HG02798 (cell line): ENCODE data around the gene CNOT6.
A peak's percentile ranks its signal among the peaks of the same experiment; 100 is the strongest.
"Not testable (repeated sequence)": the region's sequence is repeated elsewhere in the genome, so short reads cannot be mapped to it uniquely, and the experiment has no call there.

ENCODE experiments used
- ATAC-seq: cut with Tn5 transposase; IDR thresholded peaks from one replicate; pipeline ENCODE4 v1.9.1; 2021; ENCODE audit warnings: mild to moderate bottlenecking; ENCODE audit not compliant: unreplicated experiment, poor library complexity

CNOT6 gene

DNA sequence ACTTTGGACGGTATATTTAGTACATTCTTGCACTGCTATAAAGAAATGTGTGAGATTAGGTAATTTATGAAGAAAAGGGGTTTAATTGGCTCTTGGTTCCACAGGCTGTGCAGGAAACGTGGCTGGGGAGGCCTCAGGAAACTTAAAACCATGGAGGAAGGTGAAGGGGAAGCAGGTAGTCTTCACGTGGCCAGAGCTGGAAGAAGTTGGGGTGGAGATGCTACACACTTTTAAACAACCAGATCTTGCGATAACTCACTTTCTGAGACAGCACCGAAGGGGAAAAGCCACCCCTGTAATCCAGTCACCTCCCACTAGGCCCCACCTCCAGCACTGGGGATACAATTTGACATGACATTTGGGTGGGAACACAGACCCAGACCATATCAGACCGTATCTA, 13.5 kb downstream of the CNOT6 start:
- no peak for ATAC-seq

DNA sequence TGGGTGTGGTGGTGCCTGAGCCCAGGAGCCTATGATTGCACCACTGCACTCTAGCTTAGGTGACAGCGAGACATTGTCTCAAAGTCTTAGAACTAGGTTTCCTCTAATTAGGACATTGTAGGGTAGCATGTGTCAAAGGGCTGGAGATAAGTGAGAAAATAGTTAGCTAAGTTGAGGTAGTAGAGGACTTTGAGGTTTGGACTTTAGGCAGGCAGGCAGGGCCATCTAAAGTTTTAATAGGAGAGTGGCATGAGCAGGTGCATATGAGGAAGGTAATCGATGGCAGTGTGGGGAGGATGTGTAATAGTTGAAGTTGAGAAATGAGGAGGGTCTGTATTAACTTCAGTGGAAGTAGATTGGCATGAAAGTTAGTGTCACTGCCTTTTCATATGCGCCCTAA, 21.1 kb downstream of the CNOT6 start:
- no peak for ATAC-seq

DNA sequence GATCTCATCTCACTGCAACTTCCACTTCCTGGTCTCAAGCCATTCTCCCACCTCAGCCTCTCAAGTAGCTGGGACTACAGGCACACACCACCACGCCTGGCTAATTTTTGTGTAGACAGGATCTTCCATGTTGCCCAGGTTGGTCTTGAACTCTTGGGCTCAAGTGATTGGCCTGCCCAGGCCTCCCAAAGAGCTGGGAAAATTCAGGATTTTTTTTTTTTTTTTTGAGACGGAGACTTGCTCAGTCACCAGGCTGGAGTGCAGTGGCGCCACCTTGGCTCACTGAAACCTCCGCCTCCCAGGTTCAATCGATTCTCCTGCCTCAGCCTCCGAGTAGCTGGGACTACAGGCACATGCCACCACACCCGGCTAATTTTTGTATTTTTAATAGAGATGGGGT, 21.8 kb downstream of the CNOT6 start:
- ATAC-seq: not testable (repeated sequence)

DNA sequence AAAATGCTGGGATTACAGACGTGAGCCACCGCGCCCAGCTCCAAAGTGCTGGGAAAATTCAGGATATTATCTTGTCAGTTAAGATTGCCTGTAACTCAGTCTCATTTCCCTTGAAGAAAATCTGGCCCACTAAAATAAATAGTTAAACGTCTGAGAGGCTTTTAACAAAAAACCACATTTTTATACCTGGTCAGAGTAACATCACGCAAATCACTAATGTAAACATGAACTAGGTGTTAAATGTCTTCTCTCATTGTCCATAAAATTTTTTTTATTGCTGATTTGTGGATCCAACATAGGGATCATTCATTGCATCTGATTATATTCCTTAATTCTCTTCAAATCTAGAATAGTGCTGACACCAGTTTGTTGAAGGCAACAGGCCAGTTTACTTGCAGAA, 22.3 kb downstream of the CNOT6 start:
- ATAC-seq: no peak

DNA sequence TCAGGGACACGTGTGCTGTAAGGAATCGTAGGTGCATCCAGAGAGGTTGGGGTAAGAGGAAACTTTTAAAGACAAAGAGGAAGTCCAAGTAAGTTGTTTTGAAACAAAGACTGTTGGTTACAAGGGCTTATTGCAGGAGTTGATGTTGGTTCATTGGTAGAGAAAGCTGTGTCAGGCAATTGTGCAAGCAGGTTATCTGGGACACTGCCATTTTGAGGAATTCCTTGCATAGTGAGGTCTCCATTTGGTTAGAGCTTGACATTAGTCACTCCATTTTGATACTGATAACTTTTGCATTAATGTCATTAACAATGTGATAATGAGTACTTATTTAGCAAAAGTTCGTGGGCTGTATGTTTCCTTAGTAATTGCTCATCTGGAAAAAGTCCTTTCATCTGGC, 24.9 kb downstream of the CNOT6 start:
- ATAC-seq: no peak

DNA sequence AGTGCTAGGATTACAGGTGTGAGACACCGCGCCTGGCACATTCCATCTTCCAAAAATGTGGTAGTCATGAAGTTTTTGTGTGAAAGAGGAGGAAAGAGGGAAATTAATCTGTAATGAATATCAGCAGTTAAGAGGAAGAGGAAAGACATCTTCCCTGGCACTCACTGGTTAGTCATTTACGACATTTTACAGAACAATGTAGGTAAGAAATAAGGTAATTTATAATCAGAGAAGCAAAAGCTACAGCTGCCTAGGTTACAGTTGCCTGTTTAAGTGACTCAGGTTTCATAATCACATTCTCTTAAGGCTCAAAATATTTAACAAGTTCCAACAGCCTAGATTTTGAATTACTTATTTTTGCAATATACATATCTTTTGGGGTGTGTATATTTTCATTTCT, 26.9 kb downstream of the CNOT6 start:
- no peak for ATAC-seq

DNA sequence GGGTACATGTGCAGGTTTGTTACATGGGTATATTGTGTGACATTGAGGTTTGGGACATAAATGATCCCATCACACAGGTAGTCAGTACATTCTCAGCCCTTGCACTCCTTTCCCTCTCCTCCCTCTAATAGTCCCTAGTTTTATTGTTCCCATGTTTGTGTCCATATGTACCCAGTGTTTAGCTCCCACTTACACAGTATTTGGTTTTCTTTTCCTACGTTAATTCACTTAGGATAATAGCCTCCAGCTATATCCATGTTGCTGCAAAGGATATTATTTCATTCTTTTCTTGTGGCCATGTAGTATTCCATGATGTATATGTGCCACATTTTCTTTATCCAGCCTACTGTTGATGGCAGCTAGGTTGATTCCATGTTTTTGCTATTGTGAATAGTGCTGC, 27.4 kb downstream of the CNOT6 start:
- no peak for ATAC-seq

DNA sequence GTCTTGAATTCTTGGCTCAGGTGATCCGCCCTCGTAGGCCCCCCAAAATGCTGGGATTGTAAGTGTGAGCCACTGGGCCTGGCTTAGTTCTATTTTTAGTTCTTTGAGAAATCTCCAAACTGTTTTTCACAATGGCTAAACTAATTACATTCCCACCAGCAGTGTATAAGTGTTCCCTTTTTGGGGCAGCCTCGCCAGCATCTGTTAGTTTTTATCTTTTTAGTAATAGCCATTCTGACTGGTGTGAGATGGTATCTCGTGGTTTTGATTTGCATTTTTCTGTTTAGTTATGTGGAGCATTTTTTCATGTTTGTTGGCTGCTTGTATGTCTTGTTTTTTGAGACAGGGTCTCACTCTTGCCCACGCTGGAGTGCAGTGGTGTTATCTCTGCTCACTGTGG, 28.2 kb downstream of the CNOT6 start:
- no peak for ATAC-seq

DNA sequence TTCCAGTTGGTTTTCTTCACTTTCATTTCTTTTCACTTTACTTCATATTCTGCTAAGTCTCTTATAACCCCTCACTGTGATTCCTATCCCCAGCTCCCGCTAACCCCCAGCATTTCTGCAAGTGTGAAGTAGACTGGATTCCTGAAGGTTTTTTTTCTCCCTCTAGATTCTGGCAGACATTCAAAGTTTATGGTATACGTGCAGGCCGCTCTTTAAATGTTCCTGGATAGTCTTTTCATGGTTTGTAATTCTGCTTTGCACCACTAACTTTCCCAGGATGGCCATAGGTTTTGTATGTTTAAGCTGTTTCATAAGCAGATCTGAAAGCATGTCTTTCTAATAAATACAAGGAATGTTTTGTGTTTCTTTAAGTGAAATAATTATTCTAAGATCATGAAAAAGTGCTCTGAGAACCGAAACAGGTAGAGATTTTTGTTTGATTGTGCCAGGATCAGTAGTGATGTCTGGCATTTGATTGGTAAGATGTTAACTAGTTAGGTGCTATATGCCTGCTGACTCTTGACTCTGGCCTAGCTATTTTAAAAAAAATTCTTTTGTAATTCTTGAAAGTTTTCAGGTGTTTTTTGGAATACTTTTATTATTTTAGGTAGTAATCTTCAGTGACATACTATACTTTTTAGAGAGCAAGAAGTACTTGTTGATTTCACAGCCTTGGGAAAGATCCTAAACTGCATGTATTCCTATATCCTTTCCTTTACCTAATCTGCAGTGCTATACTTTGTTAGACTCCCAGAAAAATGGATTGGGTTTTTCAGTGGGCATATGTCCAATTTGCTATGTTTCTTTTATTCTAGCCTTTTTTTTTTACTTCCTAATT, 29.7 kb downstream of the CNOT6 start:
- no peak for ATAC-seq

DNA sequence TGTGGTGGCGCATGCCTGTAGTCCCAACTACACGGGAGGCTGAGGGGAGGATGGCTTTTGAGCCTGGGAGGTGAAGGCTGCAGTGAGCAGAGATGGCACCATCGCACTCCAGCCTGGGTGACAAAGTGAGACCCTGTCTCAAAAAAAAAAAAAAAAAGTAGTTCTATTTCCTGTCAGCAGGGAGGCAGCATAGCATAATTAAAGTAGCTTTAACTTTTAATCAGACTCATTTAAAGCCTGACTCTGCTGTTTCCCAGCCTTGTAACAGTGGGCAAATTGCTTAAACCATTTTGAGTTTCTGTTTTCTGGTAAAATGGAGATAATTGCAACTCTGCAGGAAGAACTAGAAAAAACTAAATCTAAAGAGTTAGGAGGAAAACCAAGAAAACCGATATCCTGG, 31.2 kb downstream of the CNOT6 start:
- ATAC-seq: no peak

DNA sequence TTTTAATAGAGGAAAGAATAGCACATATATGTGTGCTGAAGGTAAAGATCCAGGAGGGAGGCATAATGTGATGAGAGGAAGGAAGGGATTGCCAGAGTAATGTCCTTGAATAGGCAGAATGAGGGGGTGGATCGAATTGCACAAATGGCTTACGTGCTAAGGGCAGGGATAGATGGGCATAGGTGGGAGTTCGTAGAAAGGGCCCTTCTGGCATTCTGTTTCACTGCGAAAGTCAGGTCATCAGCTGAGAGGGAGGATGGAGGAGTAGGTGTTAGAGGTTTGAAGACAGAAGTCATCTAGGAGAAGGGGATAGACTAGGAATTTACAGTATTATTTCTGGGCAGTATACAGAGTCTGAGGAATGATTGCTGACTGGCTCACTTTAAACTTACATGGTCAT, 32.1 kb downstream of the CNOT6 start:
- no peak for ATAC-seq

DNA sequence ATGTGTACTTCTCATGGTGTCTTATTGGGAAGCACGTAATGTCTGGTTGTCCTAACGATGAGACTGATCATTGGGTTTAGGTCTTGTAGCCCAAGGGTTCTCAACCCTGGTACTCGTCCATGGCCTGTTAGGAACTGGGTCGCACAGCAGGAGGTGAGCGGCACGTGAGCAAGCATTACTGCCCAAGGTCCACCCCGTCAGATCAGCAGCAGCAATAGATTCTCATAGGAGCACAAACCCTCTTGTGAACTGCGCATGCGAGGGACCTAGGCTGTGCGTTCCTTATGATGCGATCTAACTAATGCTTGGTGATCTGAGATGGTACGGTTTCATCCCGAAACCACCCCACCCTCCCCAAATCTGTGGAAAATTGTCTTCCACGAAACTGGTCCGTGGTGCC, 33.5 kb downstream of the CNOT6 start:
- no peak for ATAC-seq

DNA sequence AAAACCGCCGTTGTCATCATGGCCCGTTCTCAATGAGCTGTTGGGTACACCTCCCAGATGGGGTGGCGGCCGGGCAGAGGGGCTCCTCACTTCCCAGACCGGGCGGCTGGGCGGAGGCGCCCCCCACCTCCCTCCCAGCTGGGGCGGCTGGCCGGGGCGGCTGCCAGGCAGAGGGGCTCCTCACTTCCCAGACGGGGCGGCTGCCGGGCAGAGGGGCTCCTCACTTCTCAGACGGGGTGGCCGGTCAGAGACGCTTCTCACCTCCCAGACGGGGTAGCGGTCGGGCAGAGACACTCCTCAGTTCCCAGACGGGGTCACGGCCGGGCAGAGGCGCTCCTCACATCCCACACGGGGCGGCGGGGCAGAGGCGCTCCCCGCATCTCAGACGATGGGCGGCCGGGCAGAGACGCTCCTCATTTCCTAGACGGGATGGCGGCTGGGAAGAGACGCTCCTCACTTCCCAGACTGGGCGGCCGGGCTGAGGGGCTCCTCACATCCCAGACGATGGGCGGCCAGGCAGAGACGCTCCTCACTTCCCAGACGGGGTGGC, 36.9 kb downstream of the CNOT6 start:
- not testable (repeated sequence) for ATAC-seq

DNA sequence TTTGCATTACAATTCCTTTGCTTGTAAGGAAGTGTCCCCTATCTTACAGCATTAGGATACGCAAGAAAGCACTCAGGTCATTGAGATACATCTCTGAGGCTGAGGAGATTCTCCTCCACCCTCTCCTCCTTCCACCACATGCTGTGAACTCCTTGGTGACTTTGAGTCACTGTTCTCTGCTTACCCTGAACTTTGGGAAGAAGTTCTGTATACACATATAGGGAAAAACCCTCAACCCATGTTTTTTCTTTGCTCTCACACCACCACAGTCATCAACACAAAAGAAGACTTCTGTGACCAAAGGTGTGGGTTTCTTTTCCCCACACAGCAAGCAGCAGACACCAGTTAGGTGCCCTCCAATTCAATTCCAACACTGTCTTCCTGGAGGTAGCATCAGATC, 38.1 kb downstream of the CNOT6 start:
- ATAC-seq: no peak

DNA sequence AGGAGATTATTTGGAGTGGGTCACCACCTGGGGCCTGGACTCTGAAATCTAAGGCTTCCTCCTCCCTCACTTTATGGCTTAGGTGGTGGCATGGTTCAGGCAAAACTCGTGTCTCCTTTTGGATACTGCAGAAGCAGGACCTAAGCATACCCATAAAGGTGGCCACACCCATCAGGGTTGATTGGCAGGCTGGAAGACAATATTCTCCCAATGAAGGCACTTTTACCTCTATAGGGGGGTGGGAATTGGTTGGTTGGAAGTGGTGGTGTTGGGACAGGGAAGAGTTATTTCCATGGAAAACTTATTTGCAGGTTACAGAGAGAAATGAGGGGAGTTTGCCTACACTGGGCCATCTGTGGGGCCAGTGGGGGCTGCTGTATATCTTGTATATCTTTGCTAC, 39.7 kb downstream of the CNOT6 start:
- no peak for ATAC-seq

DNA sequence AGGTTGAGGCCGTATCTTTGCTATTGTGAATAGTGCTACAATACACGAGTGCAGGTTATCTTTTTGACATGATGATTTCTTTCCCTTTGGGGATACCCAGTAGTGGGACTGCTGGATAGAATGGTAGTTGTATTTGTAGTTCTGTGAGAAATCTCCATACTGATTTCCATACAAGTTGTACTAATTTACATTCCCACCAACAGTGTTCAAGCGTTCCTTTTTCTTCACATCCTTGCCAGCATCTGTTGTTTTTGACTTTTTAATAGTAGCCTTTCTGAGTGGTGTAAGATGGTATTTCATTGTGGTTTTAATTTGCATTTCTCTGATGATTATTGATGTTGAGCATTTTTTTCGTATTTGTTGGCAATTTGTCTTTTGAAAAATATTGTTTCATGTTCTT, 41.4 kb downstream of the CNOT6 start:
- no peak for ATAC-seq

DNA sequence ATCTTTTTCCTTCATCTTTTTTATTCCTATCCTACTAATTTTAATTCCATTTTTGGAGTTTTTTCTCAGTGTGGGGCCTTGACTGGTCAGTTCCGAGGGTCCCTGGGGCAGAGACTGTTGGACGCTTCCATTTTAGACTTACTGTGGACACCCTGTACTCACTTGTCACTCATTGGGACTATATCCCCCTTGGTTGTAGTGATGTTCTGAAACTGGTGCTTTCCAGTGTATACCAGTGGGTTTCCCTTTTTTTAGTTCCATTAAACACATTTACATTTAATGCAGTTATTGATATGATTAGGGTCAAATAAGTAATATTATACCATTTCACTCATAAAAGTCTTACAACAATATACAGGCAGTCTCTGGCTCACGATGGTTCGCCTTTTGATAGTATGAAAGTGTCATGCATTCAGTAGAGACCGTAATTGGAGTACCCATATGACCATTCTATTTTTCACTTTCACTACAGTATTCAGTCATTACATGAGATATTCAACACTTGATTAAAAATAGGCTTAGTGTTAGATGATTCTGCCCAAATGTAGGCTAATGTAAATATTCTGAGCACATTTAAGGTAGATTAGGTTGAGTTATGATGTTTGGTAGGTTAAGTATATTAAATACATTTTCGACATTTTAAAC, 46.0 kb downstream of the CNOT6 start:
- peak; percentile 87 for ATAC-seq

DNA sequence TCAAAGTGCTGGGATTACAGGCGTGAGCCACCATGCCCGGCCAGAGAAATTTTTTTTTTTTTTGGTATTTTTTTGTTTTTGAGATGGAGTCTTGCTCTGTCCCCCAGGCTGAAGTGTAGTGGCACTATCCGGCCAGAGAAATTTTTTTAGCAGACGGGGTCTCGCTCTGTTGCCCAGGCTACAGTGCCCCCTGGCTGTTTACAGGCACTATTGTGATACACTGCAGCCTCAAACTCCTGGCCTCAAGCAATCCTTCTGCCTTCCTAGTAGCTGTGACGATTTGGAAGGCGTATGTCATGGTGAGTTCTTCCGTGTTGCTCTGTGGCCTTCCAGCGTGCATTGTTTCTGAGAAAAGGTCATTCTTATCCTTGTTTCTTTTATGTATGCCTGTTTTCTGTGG, 47.5 kb downstream of the CNOT6 start:
- ATAC-seq: no peak

DNA sequence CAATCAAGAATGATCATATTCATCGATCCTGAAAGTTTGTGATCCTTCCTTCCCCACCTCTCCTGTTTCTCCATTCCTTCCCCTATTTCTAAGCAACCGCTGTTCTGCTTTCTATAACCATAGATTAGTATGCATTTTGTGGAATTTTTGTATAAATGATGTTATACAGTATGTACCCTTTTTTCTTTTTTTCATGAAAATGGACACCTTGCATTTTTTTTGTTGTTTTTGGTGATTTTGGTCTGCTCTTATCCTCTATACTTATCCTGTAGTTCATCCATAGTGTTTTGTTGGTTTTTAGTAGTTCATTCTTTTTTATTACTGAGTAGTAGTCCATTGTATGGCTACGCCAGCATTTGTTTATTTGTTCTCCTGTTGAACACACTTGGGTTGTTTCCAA, 51.1 kb downstream of the CNOT6 start:
- ATAC-seq: no peak

DNA sequence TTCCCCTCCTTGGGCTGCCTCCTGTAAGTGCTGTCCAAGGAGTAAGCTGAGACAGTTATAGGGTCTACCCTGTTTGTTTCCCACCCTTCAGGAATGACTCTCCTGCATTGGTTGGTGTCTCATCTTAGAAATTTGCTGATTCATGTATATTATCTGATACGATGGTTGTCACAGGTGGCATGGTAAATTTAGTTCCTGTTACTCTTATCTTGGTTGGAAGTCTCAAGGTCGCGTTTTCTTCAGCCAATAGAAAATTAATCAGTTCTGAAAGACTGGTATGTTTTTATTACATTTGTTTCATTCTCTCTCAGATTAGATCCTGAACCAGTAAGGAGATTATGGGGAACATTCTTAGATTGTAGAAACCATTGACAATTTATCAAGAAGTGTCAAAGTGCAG, 54.4 kb downstream of the CNOT6 start:
- ATAC-seq: no peak

DNA sequence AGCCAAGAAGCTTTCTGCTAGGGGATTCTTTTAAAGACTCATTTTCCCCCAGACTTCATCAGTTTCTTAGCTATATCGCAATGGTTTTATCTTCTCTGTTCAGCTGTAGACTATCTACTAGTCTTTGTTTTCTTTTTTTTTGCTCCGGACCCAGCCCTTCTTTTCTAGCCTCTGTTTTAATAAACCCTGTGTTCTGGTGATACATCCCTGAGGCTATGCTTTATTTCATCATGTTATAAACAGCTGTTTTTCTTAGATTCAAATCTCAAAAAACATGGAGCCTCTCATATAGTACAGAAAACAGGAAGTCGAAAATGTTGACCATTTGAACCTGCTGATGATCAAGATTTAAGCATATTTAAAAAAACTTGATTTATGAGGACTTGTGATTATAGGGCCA, 59.4 kb downstream of the CNOT6 start:
- ATAC-seq: no peak
